SK-N-SH (cell line): Measurements from ENCODE around the gene CNTNAP5. TPM values are rescaled to one million over a fixed set of nuclear protein-coding genes. Genes with fewer than 3 reads are reported as not detected.

ENCODE experiments used
- CTCF ChIA-PET: fragments of 300-600, 350-600 bp; formaldehyde crosslinking; extraction: SDS; loops from one replicate; lab custom pipeline; 2021; lab: Yijun Ruan, JAX
- POLR2A ChIA-PET: fragments of 350-600 bp; sonication (Branson Sonifier 250); formaldehyde crosslinking; extraction: SDS; loops from one replicate; lab custom pipeline; 2020; ENCODE audit warnings: antibody characterized with exemption, inconsistent platforms; lab: Yijun Ruan, JAX
- DNase-seq: peaks from one replicate; pipeline ENCODE4 v3.0.0; 2012
- H2AFZ ChIP-seq: fragments of 200-600 bp; sonication (generic); 2 replicates; pipeline ENCODE4 v1.8.1; 2016; ENCODE audit warnings: antibody characterized with exemption, mild to moderate bottlenecking, low read depth
- H3F3A ChIP-seq: fragments of 200-600 bp; sonication (generic); replicated peaks from 2 replicates; pipeline ENCODE3; 2016; ENCODE audit warnings: antibody characterized with exemption, mild to moderate bottlenecking; ENCODE audit not compliant: insufficient read depth
- H3K27ac ChIP-seq, 2 experiments: fragments of 200-500 bp in 1 of 2; fragments of 200-600 bp in 1 of 2; sonication (Bioruptor generic) in 1 of 2; sonication (generic), shearing (Covaris generic) in 1 of 2; 2 replicates each; pipeline versions ENCODE4 v1.5.1 to v1.6.1; 2014 to 2016; ENCODE audit warnings: low read depth in 2 of 2, inconsistent platforms in 1 of 2, low read length in 1 of 2, mild to moderate bottlenecking in 1 of 2, mixed read lengths in 1 of 2
- H3K27me3 ChIP-seq: fragments of 200-600 bp; sonication (generic), shearing (Covaris generic); 2 replicates; pipeline ENCODE4 v1.6.1; 2016; ENCODE audit warnings: mixed run types; ENCODE audit not compliant: insufficient read depth
- H3K36me3 ChIP-seq, 2 experiments: fragments of 200-500 bp in 1 of 2; fragments of 200-600 bp in 1 of 2; sonication (Bioruptor generic) in 1 of 2; sonication (generic) in 1 of 2; replicated peaks in 1 of 2; 2 replicates each; pipeline versions ENCODE3 to v1.5.1; 2014 to 2016; ENCODE audit warnings: low read length in 1 of 2, mild to moderate bottlenecking in 1 of 2; ENCODE audit not compliant: insufficient read depth in 2 of 2, control insufficient read depth in 1 of 2
- H3K4me1 ChIP-seq, 2 experiments: fragments of 200-500 bp in 1 of 2; fragments of 200-600 bp in 1 of 2; sonication (Bioruptor generic) in 1 of 2; sonication (generic), shearing (Covaris generic) in 1 of 2; 2 replicates each; pipeline versions ENCODE4 v1.5.1 to v1.6.1; 2014 to 2016; ENCODE audit warnings: low read depth in 1 of 2, low read length in 1 of 2, mixed run types in 1 of 2; ENCODE audit not compliant: insufficient read depth in 2 of 2, control insufficient read depth in 1 of 2
- H3K4me2 ChIP-seq: fragments of 200-600 bp; sonication (generic), shearing (Covaris generic); 2 replicates; pipeline ENCODE4 v1.6.1; 2017; ENCODE audit warnings: mixed run types
- H3K4me3 ChIP-seq, 2 experiments: fragments of 200-500 bp in 1 of 2; fragments of 200-600 bp in 1 of 2; sonication (Bioruptor generic) in 1 of 2; sonication (generic), shearing (Covaris generic) in 1 of 2; 2 replicates each; pipeline versions ENCODE4 v1.5.1 to v1.8.1; 2014 to 2016; ENCODE audit warnings: low read depth in 2 of 2, inconsistent platforms in 1 of 2, low read length in 1 of 2, mild to moderate bottlenecking in 1 of 2, mixed read lengths in 1 of 2, moderate library complexity in 1 of 2
- H3K79me2 ChIP-seq: fragments of 200-600 bp; sonication (generic); 2 replicates; pipeline ENCODE4 v1.8.1; 2017; ENCODE audit warnings: mild to moderate bottlenecking; ENCODE audit not compliant: insufficient read depth
- H3K9ac ChIP-seq: fragments of 200-600 bp; sonication (generic); 2 replicates; pipeline ENCODE4 v1.6.1; 2017; ENCODE audit warnings: mixed run types
- H3K9me2 ChIP-seq: fragments of 200-600 bp; sonication (generic); 2 replicates; pipeline ENCODE4 v1.6.1; 2017; ENCODE audit warnings: mixed run types
- H3K9me3 ChIP-seq: fragments of 200-600 bp; sonication (generic); 2 replicates; pipeline ENCODE4 v1.6.1; 2017; ENCODE audit warnings: mixed run types, mild to moderate bottlenecking, moderate library complexity
- H4K20me1 ChIP-seq: fragments of 200-600 bp; sonication (generic); 2 replicates; pipeline ENCODE4 v1.6.1; 2017; ENCODE audit warnings: mild to moderate bottlenecking, mixed run types; ENCODE audit not compliant: insufficient read depth
- CHD2 ChIP-seq: fragments of 150-350 bp; IDR thresholded peaks from 2 replicates; pipeline ENCODE4 v1.6.1; 2018; ENCODE audit warnings: low read length; ENCODE audit not compliant: partially characterized antibody
- ELF1 ChIP-seq: IDR thresholded peaks from 2 replicates; pipeline ENCODE4 v1.4.0; 2012
- EP300 ChIP-seq, 2 experiments: IDR thresholded peaks; 2 replicates each; pipeline versions ENCODE4 v1.4.0 to v1.6.1; 2012; ENCODE audit warnings: borderline replicate concordance in 1 of 2, low read depth in 1 of 2, low read length in 1 of 2
- IRF3 ChIP-seq: fragments of 150-350 bp; IDR thresholded peaks from 2 replicates; pipeline ENCODE4 v1.6.1; 2016; ENCODE audit warnings: mild to moderate bottlenecking, low read depth, low read length
- MAX ChIP-seq: IDR thresholded peaks from 2 replicates; pipeline ENCODE4 v1.4.0; 2012; ENCODE audit warnings: low read depth
- MEF2A ChIP-seq: IDR thresholded peaks from 2 replicates; pipeline ENCODE4 v1.4.0; 2012; ENCODE audit warnings: low read depth, borderline replicate concordance
- MXI1 ChIP-seq: IDR thresholded peaks from 2 replicates; pipeline ENCODE4 v1.6.1; 2012; ENCODE audit warnings: mild to moderate bottlenecking, low read depth, low read length, improper control_type of control experiment
- NRF1 ChIP-seq: IDR thresholded peaks from 2 replicates; pipeline ENCODE4 v1.6.1; 2012; ENCODE audit warnings: low read depth, mild to moderate bottlenecking, low read length
- PBX3 ChIP-seq: IDR thresholded peaks from 2 replicates; pipeline ENCODE4; 2012
- POLR2AphosphoS5 ChIP-seq: IDR thresholded peaks from 2 replicates; pipeline ENCODE4 v1.6.1; 2012; ENCODE audit warnings: low read depth, low read length
- RAD21 ChIP-seq: IDR thresholded peaks from 2 replicates; pipeline ENCODE4 v1.6.1; 2012; ENCODE audit warnings: mild to moderate bottlenecking, low read length
- RCOR1 ChIP-seq: fragments of 150-350 bp; IDR thresholded peaks from 2 replicates; pipeline ENCODE4 v1.6.1; 2017; ENCODE audit warnings: antibody characterized with exemption, low read length
- REST ChIP-seq: IDR thresholded peaks from 2 replicates; pipeline ENCODE4 v1.6.1; 2012; ENCODE audit warnings: mild to moderate bottlenecking, low read depth, low read length, moderate library complexity
- RXRA ChIP-seq: IDR thresholded peaks from 2 replicates; pipeline ENCODE4 v1.4.0; 2012; ENCODE audit warnings: low read depth, mild to moderate bottlenecking, borderline replicate concordance
- TAF1 ChIP-seq: IDR thresholded peaks from 2 replicates; pipeline ENCODE4 v1.6.1; 2012; ENCODE audit warnings: low read depth, mild to moderate bottlenecking, low read length, moderate library complexity, borderline replicate concordance
- TEAD4 ChIP-seq: IDR thresholded peaks from 2 replicates; pipeline ENCODE4 v1.4.0; 2012; ENCODE audit warnings: mild to moderate bottlenecking, borderline replicate concordance; ENCODE audit not compliant: insufficient read depth
- USF2 ChIP-seq: fragments of 150-350 bp; IDR thresholded peaks from 2 replicates; pipeline ENCODE4 v1.6.1; 2017; ENCODE audit warnings: antibody characterized with exemption, low read length, low read depth, borderline replicate concordance
- YY1 ChIP-seq: IDR thresholded peaks from 2 replicates; pipeline ENCODE4 v1.4.0; 2012; ENCODE audit warnings: low read depth, mild to moderate bottlenecking
- ZBTB33 ChIP-seq: IDR thresholded peaks from 2 replicates; pipeline ENCODE4 v1.4.0; 2012; ENCODE audit warnings: low read depth, borderline replicate concordance
- WGBS: methylation state at CpG from one replicate; pipeline ENCODE4 v1.1.6; 2017; ENCODE audit warnings: low lambda C conversion rate; 5-methylcytosine and 5-hydroxymethylcytosine counted together
- polyA plus RNA-seq, 3 experiments: library from polyadenylated mRNA; depleted of rRNA; stranded (reverse); fragments of >200 nt; gene quantifications; 2 replicates each; pipeline ENCODE4 v1.2.3, GENCODE V29; 2012

The CNTNAP5 gene
- polyA plus RNA-seq, 1 of the 3 experiments (the other 2 are of a cell fraction): 0.08 TPM

- TF ChIP-seq REST (no peak), RXRA (no peak), RAD21 (no peak), YY1 (no peak), ELF1 (no peak)
Observed at GRCh38 chr2:124796647-124797046, 771.6 kb downstream of the CNTNAP5 start (continued).

GRCh38 chr2:124797049-124797448 lies 772.0 kb downstream of the CNTNAP5 start:
- TF ChIP-seq CHD2: no peak
- TF ChIP-seq POLR2AphosphoS5: no peak
- no peak for TF ChIP-seq ELF1
- TF ChIP-seq MAX: no peak
- TF ChIP-seq MEF2A: no peak
- TF ChIP-seq TEAD4: no peak
- no peak for TF ChIP-seq RCOR1
- no peak for TF ChIP-seq EP300 (IDR thresholded peaks at IDR 0.05; ENCODE audit: borderline replicate concordance in 1 of 2, low read depth in 1 of 2, low read length in 1 of 2)
- TF ChIP-seq IRF3: no peak
- no peak for TF ChIP-seq ZBTB33
- no peak for TF ChIP-seq MXI1
- TF ChIP-seq USF2: no peak
- TF ChIP-seq NRF1: no peak
- TF ChIP-seq PBX3: no peak
- TF ChIP-seq YY1: no peak
- no peak for TF ChIP-seq TAF1
- TF ChIP-seq, all 33 proteins: peak for 0
- H3F3A ChIP-seq: no peaks in the 10 kb centered on the region

More at GRCh38 chr2:124797049-124797448, 772.0 kb downstream of the CNTNAP5 start:
- Histone ChIP-seq H3K4me2 (no peak overlapping the region), H3K79me2 (no peaks in the 10 kb centered on the region), H3K9me3 (no peaks in the 10 kb centered on the region), H3K4me3 (no peak overlapping the region), H3K36me3 (no peaks in the 10 kb centered on the region), H3K27ac (no peak overlapping the region), H3K27me3 (no peaks in the 10 kb centered on the region), H3K4me1 (no peaks in the 10 kb centered on the region), H3K9me2 (no peaks in the 10 kb centered on the region), H3K9ac (no peak overlapping the region), H4K20me1 (no peaks in the 10 kb centered on the region), H2AFZ (no peak overlapping the region)
- DNase-seq: no peak
- ChIA-PET POLR2A (no interaction called here), CTCF (no interaction called here)
- WGBS: 4% methylated on average over 2 of the region's 2 CpGs
